LNCAP (cell line): ENCODE results near the gene DENND1C.

Source experiments
- CTCF ChIP-seq: fragments of 450-650 bp; IDR thresholded peaks from 2 replicates; pipeline ENCODE4 v1.5.1; 2017; ENCODE audit warnings: mild to moderate bottlenecking

DENND1C gene

GRCh38 chr19:6460099-6460884 lies 21.3 kb downstream of the DENND1C start:
- TF ChIP-seq CTCF, result peak; percentile 50; the same call in 1 of the 2 replicates

- no peak for TF ChIP-seq CTCF
Observed at GRCh38 chr19:6459262-6460098, 22.1 kb downstream of the DENND1C start, which contains the start of gene SLC25A23. TSS of gene SLC25A23 (minus strand) at chr19:6459792. CDS start at chr19:6459628, 164 bp downstream.

GRCh38 chr19:6458695-6459261 lies 22.8 kb downstream of the DENND1C start:
- TF ChIP-seq CTCF, result no peak

GRCh38 chr19:6457958-6458694 lies 23.5 kb downstream of the DENND1C start:
- TF ChIP-seq CTCF, result no peak

- no peak for TF ChIP-seq CTCF
Observed at GRCh38 chr19:6455924-6456323, 25.7 kb downstream of the DENND1C start.

- no peak for TF ChIP-seq CTCF
Observed at GRCh38 chr19:6453951-6454565, 27.5 kb downstream of the DENND1C start.

- no peak for TF ChIP-seq CTCF
Observed at GRCh38 chr19:6452899-6453298, 28.7 kb downstream of the DENND1C start.
